Esophagus muscularis mucosa (tissue), 4 donors: ENCODE measurements around the gene STARD13. TPM values are rescaled to one million over a fixed set of nuclear protein-coding genes. Genes with fewer than 3 reads are reported as not detected.

Experiments
- DNase-seq: peaks from one replicate; pipeline ENCODE4 v3.0.0-alpha.2; 2017; ENCODE audit errors: extremely low spot score
- H3K27ac ChIP-seq, 4 donors: fragments of 200-600 bp; sonication (generic); replicated peaks in 1 of 4; 1 replicate in 3 of 4; 2 replicates in 1 of 4; pipeline ENCODE4 v1.5.1; 2016 to 2019; ENCODE audit warnings: mild to moderate bottlenecking in 1 of 4
- H3K27me3 ChIP-seq, 4 donors: fragments of 200-600 bp; sonication (generic); one replicate each; pipeline versions ENCODE4 v1.5.1 to v1.6.0; 2016 to 2019
- H3K36me3 ChIP-seq, 4 donors: fragments of 200-600 bp; sonication (generic); one replicate each; pipeline ENCODE4 v1.5.1; 2016 to 2019
- H3K4me1 ChIP-seq, 4 donors: fragments of 200-600 bp; sonication (generic); one replicate each; pipeline ENCODE4 v1.5.1; 2016 to 2019
- H3K4me3 ChIP-seq, 4 donors: fragments of 200-600 bp; sonication (generic); 1 replicate in 2 of 4; 2 replicates in 2 of 4; pipeline ENCODE4 v1.5.1; 2016 to 2019; ENCODE audit warnings: mild to moderate bottlenecking in 4 of 4, moderate library complexity in 1 of 4
- H3K9me3 ChIP-seq, 4 donors: fragments of 200-600 bp; sonication (generic); 1 replicate in 3 of 4; 2 replicates in 1 of 4; pipeline ENCODE4 v1.5.1; 2016 to 2019
- CTCF ChIP-seq, 3 experiments: fragments of 200-600 bp in 2 of 3; fragments of 450-650 bp in 1 of 3; sonication (generic) in 2 of 3; IDR thresholded peaks; one replicate each; pipeline ENCODE4 v1.5.1; 2017 to 2019; ENCODE audit warnings: antibody characterized with exemption in 3 of 3, mild to moderate bottlenecking in 2 of 3, moderate library complexity in 1 of 3
- EP300 ChIP-seq: sonication (generic); formaldehyde crosslinking; IDR thresholded peaks from one replicate; pipeline ENCODE4 v1.6.1; 2017; ENCODE audit warnings: antibody characterized with exemption
- POLR2A ChIP-seq: fragments of 450-650 bp; IDR thresholded peaks from one replicate; pipeline ENCODE4 v1.6.1; 2017; ENCODE audit warnings: antibody characterized with exemption, moderate library complexity, mild to moderate bottlenecking, low read depth
- POLR2AphosphoS5 ChIP-seq, 2 donors: sonication (generic); formaldehyde crosslinking; IDR thresholded peaks; one replicate each; pipeline ENCODE4 v1.6.1; 2017; ENCODE audit warnings: antibody characterized with exemption in 2 of 2
- WGBS: methylation state at CpG from one replicate; pipeline ENCODE4 v1.1.5; 2018; 5-methylcytosine and 5-hydroxymethylcytosine counted together
- intact Hi-C: fragments of 100-400 bp; cut with DNase I; formaldehyde crosslinking; loops from one replicate; pipeline ENCODE4 v1.15.1; 2023
- total RNA-seq, 4 donors: library from RNA; depleted of rRNA; stranded (reverse); fragments of >200 nt; gene quantifications; one replicate each; pipeline versions ENCODE4 v1.1.0 to v1.2.1, GENCODE V29; 2016

The STARD13 gene
- total RNA-seq, 4 donors from 2014 or later = 44.9 to 59.2 (median 56.2) TPM

DNA sequence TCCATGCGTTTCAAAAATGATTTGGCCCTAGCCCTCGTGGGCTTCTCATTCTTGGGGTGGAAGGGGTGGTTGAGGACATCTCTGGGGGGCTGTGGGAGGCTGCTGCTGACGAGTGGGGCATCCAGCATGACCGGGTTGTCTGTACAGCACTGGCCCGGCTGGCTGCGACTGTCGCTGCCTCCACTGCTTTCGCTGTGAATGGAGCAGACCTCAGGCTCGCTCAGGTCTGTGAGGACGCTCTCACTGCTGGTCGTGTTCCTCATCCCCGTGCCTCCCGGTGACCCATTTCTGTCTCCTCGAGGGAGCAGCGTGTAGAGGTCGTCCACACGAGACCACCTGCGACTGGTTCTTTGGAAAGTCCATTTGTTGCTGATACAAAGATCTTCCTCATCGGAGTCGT is 155.7 kb downstream of the STARD13 start:
- intact Hi-C loops = no loop called here
- Histone ChIP-seq H3K4me1 (peaks cover 60 to 77% (median 63%) of the 10 kb centered on the region in 4 donors), H3K9me3 (no peaks in the 10 kb centered on the region), H3K4me3 (no peak overlapping the region), H3K27me3 (no peaks in the 10 kb centered on the region), H3K27ac (peak overlapping the region in 1 of 4 donors; percentile 85), H3K36me3 (peaks cover 6 to 31% (median 20%) of the 10 kb centered on the region in 4 donors)
- no peak for DNase-seq
- 91% methylated on average over 19 of the region's 20 CpGs for WGBS
- TF ChIP-seq POLR2AphosphoS5 (IDR thresholded peaks at IDR 0.05) (no peak), POLR2A (no peak), EP300 (no peak), CTCF (IDR thresholded peaks at IDR 0.05) (no peak)

GRCh38 chr13:33129094-33129832 is 156.3 kb downstream of the STARD13 start:
- Histone ChIP-seq H3K4me1 (peaks cover 62 to 83% (median 66%) of the 10 kb centered on the region in 4 donors), H3K27ac (peak overlapping the region in 1 of 4 donors; percentile 85), H3K9me3 (no peaks in the 10 kb centered on the region), H3K36me3 (peaks cover 6 to 32% (median 19%) of the 10 kb centered on the region in 4 donors), H3K4me3 (no peak overlapping the region), H3K27me3 (no peaks in the 10 kb centered on the region)
- no peak for TF ChIP-seq CTCF (IDR thresholded peaks at IDR 0.05)
- DNase-seq = no peak
- 93% methylated on average over 14 of the region's 20 CpGs for WGBS
- intact Hi-C loops = no loop called here

- no peak for TF ChIP-seq CTCF (IDR thresholded peaks at IDR 0.05)
- TF ChIP-seq POLR2AphosphoS5 (IDR thresholded peaks at IDR 0.05) = no peak
- TF ChIP-seq EP300 = no peak
- no peak for TF ChIP-seq POLR2A
- intact Hi-C loops = no loop called here
- no peak for DNase-seq
- Histone ChIP-seq H3K4me3 (no peak overlapping the region), H3K27ac (peak overlapping the region; percentile 73 to 85 (median 78)), H3K9me3 (no peaks in the 10 kb centered on the region), H3K4me1 (peaks cover 64 to 88% (median 70%) of the 10 kb centered on the region in 4 donors), H3K27me3 (no peaks in the 10 kb centered on the region), H3K36me3 (peaks cover 6 to 41% (median 21%) of the 10 kb centered on the region in 4 donors)
- WGBS = 82% methylated on average over 4 of the region's 4 CpGs
These were observed 157.4 kb downstream of the STARD13 start for GRCh38 chr13:33128134-33128533.

GRCh38 chr13:33127009-33127551 is 158.5 kb downstream of the STARD13 start:
- 27% methylated on average over 13 of the region's 14 CpGs for WGBS
- DNase-seq = no peak
- no peaks in the 10 kb centered on the region for H3K9me3 ChIP-seq
- H3K4me1 ChIP-seq = peaks cover 61 to 89% (median 72%) of the 10 kb centered on the region in 4 donors
- H3K27ac ChIP-seq = peak overlapping the region; percentile 73 to 85 (median 78)
- intact Hi-C loops = no loop called here
- TF ChIP-seq POLR2A (no peak), CTCF (IDR thresholded peaks at IDR 0.05) (peak in 2 of 3 experiments; percentile 16 to 46)
- H3K27me3 ChIP-seq = no peaks in the 10 kb centered on the region
- H3K36me3 ChIP-seq = peaks cover 6 to 48% (median 25%) of the 10 kb centered on the region in 4 donors
- peak overlapping the region in 1 of 4 donors; percentile 7 for H3K4me3 ChIP-seq
